Omental fat pad (tissue), 4 donors: ENCODE data around the gene ADRA2A. TPM values are rescaled to one million over a fixed set of nuclear protein-coding genes. Genes with fewer than 3 reads are reported as not detected.

Source experiments
- ATAC-seq: fragments of 150-250 bp; one replicate; pipeline ENCODE4 v1.9.1; 2016; ENCODE audit warnings: mild to moderate bottlenecking, moderate library complexity; ENCODE audit not compliant: low FRiP score
- DNase-seq: peaks from one replicate; pipeline ENCODE4 v3.0.0-alpha.2; 2019; ENCODE audit warnings: low spot score
- CTCF ChIP-seq, 3 donors: fragments of 450-650 bp; IDR thresholded peaks; one replicate each; pipeline ENCODE4 v1.5.1; 2016 to 2017; ENCODE audit warnings: antibody characterized with exemption in 3 of 3, mild to moderate bottlenecking in 3 of 3, moderate library complexity in 2 of 3
- total RNA-seq, 4 donors: library from RNA; depleted of rRNA; stranded (reverse); fragments of >200 nt; gene quantifications; one replicate each; pipeline ENCODE4 v1.1.0, GENCODE V29; 2016

The ADRA2A gene
- total RNA-seq, 4 donors from 2014 or later, result 5.2 to 81.3 (median 42.9) TPM

- ATAC-seq, result no peak
- no peak for TF ChIP-seq CTCF (IDR thresholded peaks at IDR 0.05)
- no peak for DNase-seq
Observed at GRCh38 chr10:111078505-111079185, 1.8 kb downstream of the ADRA2A start.

- DNase-seq (no peak), ATAC-seq (no peak)
- no peak for TF ChIP-seq CTCF (IDR thresholded peaks at IDR 0.05)
Observed at GRCh38 chr10:111079241-111079760, 2.5 kb downstream of the ADRA2A start.

GRCh38 chr10:111079781-111080180 is 3.0 kb downstream of the ADRA2A start:
- ATAC-seq (no peak), DNase-seq (no peak)
- TF ChIP-seq CTCF (IDR thresholded peaks at IDR 0.05), result no peak

GRCh38 chr10:111080224-111080623 is 3.4 kb downstream of the ADRA2A start:
- DNase-seq (no peak), ATAC-seq (no peak)
- no peak for TF ChIP-seq CTCF (IDR thresholded peaks at IDR 0.05)

- TF ChIP-seq CTCF (IDR thresholded peaks at IDR 0.05), result no peak
- no peak for ATAC-seq
- no peak for DNase-seq
Observed at GRCh38 chr10:111081595-111081994, 4.8 kb downstream of the ADRA2A start.

- no peak for TF ChIP-seq CTCF (IDR thresholded peaks at IDR 0.05)
- DNase-seq (no peak), ATAC-seq (no peak)
Observed at GRCh38 chr10:111082102-111082975, 5.5 kb downstream of the ADRA2A start.
